Type B pancreatic cell (in vitro differentiated cells): ENCODE measurements around the gene TPRA1. TPM values are rescaled to one million over a fixed set of nuclear protein-coding genes. Genes with fewer than 3 reads are reported as not detected.

Experiments
- DNase-seq: peaks from one replicate; pipeline ENCODE4 v3.0.0; 2021; ENCODE audit warnings: mixed read lengths; ENCODE audit not compliant: unreplicated experiment; ENCODE audit errors: extremely low spot score
- H3K27ac Mint-ChIP-seq: 2 replicates; pipeline ENCODE4 v1.8.0; 2021; ENCODE audit warnings: mild to moderate bottlenecking, mixed read lengths
- H3K27me3 Mint-ChIP-seq: 2 replicates; pipeline ENCODE4 v1.8.0; 2021; ENCODE audit warnings: mixed read lengths
- H3K36me3 Mint-ChIP-seq: 2 replicates; pipeline ENCODE4 v1.8.0; 2021; ENCODE audit warnings: mixed read lengths
- H3K4me1 Mint-ChIP-seq: one replicate; pipeline ENCODE4 v1.8.0; 2021; ENCODE audit warnings: mixed read lengths; ENCODE audit not compliant: unreplicated experiment
- H3K4me3 Mint-ChIP-seq: 2 replicates; pipeline ENCODE4 v1.8.0; 2021; ENCODE audit warnings: mild to moderate bottlenecking, mixed read lengths
- H3K9me3 Mint-ChIP-seq: 2 replicates; pipeline ENCODE4 v1.8.0; 2021; ENCODE audit warnings: mixed read lengths
- CTCF ChIP-seq: fragments of 200-600 bp; sonication (generic); conservative IDR thresholded peaks from 2 replicates; pipeline ENCODE4 v1.5.0; 2021; ENCODE audit warnings: antibody characterized with exemption, mild to moderate bottlenecking
- total RNA-seq: library from RNA; stranded (reverse); gene quantifications from 2 replicates; pipeline ENCODE4 v1.2.1, GENCODE V29; 2021; ENCODE audit warnings: low replicate concordance

The TPRA1 gene
- total RNA-seq, 1 donor from 2014 or later: 35.2 TPM

DNA sequence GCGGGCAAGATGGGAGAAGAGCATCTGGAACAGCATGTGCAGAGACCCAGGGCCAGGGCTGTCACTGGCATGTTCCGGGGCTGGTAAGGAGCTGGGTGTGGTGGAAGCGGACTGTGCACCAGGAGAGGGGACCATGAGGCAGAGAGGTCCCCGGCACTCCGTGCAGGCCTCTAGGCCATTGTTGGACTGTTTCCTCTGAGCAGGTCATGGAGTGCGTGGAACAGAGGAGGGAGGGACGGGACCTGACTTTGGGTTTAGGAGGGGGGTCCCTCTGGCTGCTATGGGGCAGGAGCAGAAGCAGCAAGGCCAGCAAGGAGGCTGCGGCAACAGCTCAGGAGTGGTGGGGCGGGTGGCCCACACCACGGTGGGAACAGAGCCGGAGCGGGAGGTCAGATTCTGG lies 47.1 kb downstream of the TPRA1 start:
- Mint-ChIP-seq H3K9me3 (no peaks in the 10 kb centered on the region), H3K36me3 (no peaks in the 10 kb centered on the region), H3K27me3 (peaks cover 9% of the 10 kb centered on the region), H3K27ac (no peak overlapping the region), H3K4me1 (peaks cover 14% of the 10 kb centered on the region), H3K4me3 (no peak overlapping the region)
- no peak for DNase-seq
- no peak for TF ChIP-seq CTCF

GRCh38 chr3:127542441-127542952 lies 48.0 kb downstream of the TPRA1 start:
- Mint-ChIP-seq H3K27me3 (peaks cover 12% of the 10 kb centered on the region), H3K36me3 (no peaks in the 10 kb centered on the region), H3K9me3 (no peaks in the 10 kb centered on the region), H3K4me3 (no peak overlapping the region), H3K27ac (peak overlapping the region; percentile 36), H3K4me1 (peaks cover 13% of the 10 kb centered on the region)
- DNase-seq: no peak
- TF ChIP-seq CTCF: no peak

DNA sequence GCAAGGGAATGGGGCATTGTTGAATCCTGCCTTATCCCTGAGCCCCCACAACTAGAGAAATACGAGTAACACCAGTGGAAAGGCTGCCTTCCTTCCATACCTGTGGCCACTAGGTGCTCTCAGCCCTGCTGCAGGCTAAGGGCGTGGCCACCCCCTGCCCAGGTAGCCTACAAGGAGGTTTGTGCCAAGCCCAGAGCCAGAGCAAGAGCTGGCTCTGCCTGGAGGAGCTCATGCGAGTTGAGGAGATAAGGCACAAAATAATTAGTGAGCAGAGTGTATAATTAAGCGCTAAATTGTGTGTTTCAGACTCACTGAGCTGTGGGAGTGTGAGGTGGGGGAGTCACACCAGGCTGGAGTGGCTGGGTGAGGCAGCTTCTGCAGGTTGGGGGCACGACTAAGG lies 49.2 kb downstream of the TPRA1 start:
- H3K27me3 Mint-ChIP-seq: peaks cover 12% of the 10 kb centered on the region
- H3K9me3 Mint-ChIP-seq: no peaks in the 10 kb centered on the region
- H3K27ac Mint-ChIP-seq: no peak overlapping the region
- H3K4me1 Mint-ChIP-seq: peaks cover 19% of the 10 kb centered on the region
- DNase-seq: no peak
- TF ChIP-seq CTCF: no peak
- H3K4me3 Mint-ChIP-seq: no peak overlapping the region
- no peaks in the 10 kb centered on the region for H3K36me3 Mint-ChIP-seq

- no peaks in the 10 kb centered on the region for H3K36me3 Mint-ChIP-seq
- peaks cover 12% of the 10 kb centered on the region for H3K27me3 Mint-ChIP-seq
- H3K4me1 Mint-ChIP-seq: peaks cover 25% of the 10 kb centered on the region
- H3K27ac Mint-ChIP-seq: no peak overlapping the region
- TF ChIP-seq CTCF: no peak
- DNase-seq: no peak
- no peak overlapping the region for H3K4me3 Mint-ChIP-seq
- H3K9me3 Mint-ChIP-seq: no peaks in the 10 kb centered on the region
Observed at GRCh38 chr3:127539366-127540060, 51.0 kb downstream of the TPRA1 start.

DNA sequence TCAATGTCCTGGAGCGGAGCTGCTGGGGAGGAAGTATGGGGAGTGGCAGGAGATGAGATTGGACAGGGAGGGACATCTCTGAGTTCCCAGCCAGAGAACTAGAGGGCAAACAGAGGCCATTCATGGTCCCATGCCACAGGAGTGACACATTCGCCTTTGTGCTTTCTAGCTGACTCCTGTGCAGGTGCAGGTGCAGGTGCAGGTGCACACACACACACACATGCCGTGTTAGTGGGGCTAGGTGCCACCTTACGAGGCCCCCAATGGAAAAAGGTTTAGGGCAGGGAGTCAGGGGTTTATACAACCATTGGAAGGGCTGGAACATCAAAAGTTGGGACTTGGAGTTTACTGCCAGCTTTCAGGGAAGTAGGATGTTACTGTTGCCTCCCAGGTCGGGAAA lies 52.0 kb downstream of the TPRA1 start:
- Mint-ChIP-seq H3K27ac (no peak overlapping the region), H3K4me1 (peaks cover 24% of the 10 kb centered on the region), H3K36me3 (no peaks in the 10 kb centered on the region), H3K4me3 (no peak overlapping the region), H3K27me3 (peaks cover 12% of the 10 kb centered on the region), H3K9me3 (no peaks in the 10 kb centered on the region)
- TF ChIP-seq CTCF: no peak
- DNase-seq: no peak
